ENCODE measurements around the gene CEP85L.

CEP85L gene

GRCh38 chr6:118469468-118469867, 181.9 kb downstream of the CEP85L start:
- DNase-seq (ENCODE audit: low read depth), result peak; percentile 22
- TF ChIP-seq, protein P1, sequence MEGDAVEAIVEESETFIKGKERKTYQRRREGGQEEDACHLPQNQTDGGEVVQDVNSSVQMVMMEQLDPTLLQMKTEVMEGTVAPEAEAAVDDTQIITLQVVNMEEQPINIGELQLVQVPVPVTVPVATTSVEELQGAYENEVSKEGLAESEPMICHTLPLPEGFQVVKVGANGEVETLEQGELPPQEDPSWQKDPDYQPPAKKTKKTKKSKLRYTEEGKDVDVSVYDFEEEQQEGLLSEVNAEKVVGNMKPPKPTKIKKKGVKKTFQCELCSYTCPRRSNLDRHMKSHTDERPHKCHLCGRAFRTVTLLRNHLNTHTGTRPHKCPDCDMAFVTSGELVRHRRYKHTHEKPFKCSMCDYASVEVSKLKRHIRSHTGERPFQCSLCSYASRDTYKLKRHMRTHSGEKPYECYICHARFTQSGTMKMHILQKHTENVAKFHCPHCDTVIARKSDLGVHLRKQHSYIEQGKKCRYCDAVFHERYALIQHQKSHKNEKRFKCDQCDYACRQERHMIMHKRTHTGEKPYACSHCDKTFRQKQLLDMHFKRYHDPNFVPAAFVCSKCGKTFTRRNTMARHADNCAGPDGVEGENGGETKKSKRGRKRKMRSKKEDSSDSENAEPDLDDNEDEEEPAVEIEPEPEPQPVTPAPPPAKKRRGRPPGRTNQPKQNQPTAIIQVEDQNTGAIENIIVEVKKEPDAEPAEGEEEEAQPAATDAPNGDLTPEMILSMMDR (conservative IDR thresholded peaks at IDR 0.05; ENCODE audit: control insufficient read depth, insufficient read depth, low read depth, low read length), result no peak
- H3K4me3 ChIP-seq (ENCODE audit: control insufficient read depth, low read depth, low read length), result no peak overlapping the region

- no peak overlapping the region for H3K4me3 ChIP-seq (ENCODE audit: control insufficient read depth, low read depth, low read length)
- DNase-seq (ENCODE audit: low read depth), result peak; percentile 51
- TF ChIP-seq, protein P1 (conservative IDR thresholded peaks at IDR 0.05; ENCODE audit: control insufficient read depth, insufficient read depth, low read depth, low read length), result no peak
These were observed 182.5 kb downstream of the CEP85L start for GRCh38 chr6:118468682-118469465.

DNA sequence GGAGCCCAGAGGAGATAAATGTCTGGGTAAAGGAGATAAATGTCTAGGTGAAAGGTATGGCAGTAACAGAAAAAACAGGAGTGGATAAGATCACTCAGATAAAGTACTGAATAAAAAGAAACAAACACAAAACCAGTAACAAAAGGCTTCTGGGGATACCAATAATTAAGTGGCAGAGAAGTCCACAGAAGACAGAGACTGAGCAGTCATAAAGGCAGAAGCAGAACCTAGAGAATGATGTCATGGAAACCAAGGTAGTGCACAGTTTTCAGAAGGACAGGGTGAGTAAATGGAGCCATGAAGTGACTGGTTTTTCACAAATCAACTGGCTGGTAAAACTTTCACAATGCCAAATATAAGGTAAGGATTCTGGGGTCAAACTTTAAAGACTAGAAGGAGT, 184.2 kb downstream of the CEP85L start:
- TF ChIP-seq, protein P1 (conservative IDR thresholded peaks at IDR 0.05; ENCODE audit: control insufficient read depth, insufficient read depth, low read depth, low read length), result no peak
- H3K4me3 ChIP-seq (ENCODE audit: control insufficient read depth, low read depth, low read length), result no peak overlapping the region
- no peak for DNase-seq (ENCODE audit: low read depth)

- H3K4me3 ChIP-seq (ENCODE audit: control insufficient read depth, low read depth, low read length), result no peak overlapping the region
- TF ChIP-seq, protein P1 (conservative IDR thresholded peaks at IDR 0.05; ENCODE audit: control insufficient read depth, insufficient read depth, low read depth, low read length), result no peak
- no peak for DNase-seq (ENCODE audit: low read depth)
These were observed 186.8 kb downstream of the CEP85L start for GRCh38 chr6:118464620-118465019.

GRCh38 chr6:118460958-118461470, 190.4 kb downstream of the CEP85L start:
- TF ChIP-seq, protein P1 (conservative IDR thresholded peaks at IDR 0.05; ENCODE audit: control insufficient read depth, insufficient read depth, low read depth, low read length), result no peak
- no peak overlapping the region for H3K4me3 ChIP-seq (ENCODE audit: control insufficient read depth, low read depth, low read length)
- DNase-seq (ENCODE audit: low read depth), result no peak

DNA sequence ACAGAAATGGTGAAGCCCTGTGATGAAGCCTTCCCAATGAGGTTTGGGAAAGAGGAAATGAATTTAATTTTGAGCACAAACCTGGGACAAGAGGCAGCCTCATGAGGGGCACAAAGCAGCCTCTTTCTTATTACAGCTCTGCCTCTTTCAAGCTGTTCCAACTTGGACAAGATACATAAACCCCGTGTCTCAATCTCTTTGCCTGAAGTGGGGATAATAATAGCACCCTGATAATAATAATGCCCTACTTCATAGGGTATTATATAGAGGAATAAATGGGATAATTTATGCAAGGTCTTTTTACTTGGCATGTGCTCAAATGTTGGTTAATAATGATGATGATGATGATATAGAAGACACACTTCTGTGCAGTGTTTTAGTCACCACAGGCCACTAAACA, 194.4 kb downstream of the CEP85L start:
- TF ChIP-seq, protein P1 (conservative IDR thresholded peaks at IDR 0.05; ENCODE audit: control insufficient read depth, insufficient read depth, low read depth, low read length), result no peak
- H3K4me3 ChIP-seq (ENCODE audit: control insufficient read depth, low read depth, low read length), result no peak overlapping the region
- no peak for DNase-seq (ENCODE audit: low read depth)
